NCI-H2081 treated with DMSO at 0.1 percent for 48 hours (cell line): ENCODE data around the gene NFYB.
"Not testable (repeated sequence)": the region's sequence is repeated elsewhere in the genome, so short reads cannot be mapped to it uniquely, and the experiment has no call there.

Experiments
- DNase-seq: peaks from one replicate; lab custom pipeline; 2025; lab: John Stamatoyannopoulos, UW

NFYB gene

DNA sequence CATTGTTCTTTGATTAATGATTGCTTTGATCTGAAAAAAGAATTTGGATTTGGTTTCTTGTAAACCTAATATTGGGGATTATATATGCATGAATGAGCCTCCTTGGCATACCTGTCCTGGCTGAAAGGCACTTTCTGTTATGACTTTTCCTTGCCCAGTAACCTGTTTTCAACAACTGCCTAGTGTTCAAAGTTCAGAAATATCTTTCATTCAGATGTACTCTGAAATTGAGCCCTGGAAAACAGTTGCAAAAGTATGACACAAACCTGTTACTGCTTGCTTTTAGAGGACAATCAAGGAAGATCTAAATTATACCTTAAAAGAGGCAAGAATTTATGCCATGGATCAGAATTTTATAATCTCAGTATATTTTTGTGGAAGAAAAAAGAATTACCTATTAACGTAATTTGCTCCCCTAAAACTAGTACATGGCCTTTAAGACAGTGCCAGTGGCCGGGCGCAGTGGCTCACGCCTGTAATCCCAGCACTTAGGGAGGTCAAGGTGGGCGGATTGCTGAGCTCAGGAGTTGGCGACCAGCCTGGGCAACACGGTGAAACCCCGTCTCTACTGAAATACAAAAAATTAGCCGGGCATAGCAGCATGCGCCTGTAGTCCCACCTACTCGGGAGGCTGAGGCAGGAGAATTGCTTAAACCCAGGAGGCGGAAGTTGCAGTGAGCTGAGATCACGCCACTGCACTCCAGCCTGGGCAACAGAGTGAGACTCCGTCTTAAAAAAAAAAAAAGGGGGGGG, 23.0 kb downstream of the NFYB start:
- DNase-seq, result not testable (repeated sequence)

DNA sequence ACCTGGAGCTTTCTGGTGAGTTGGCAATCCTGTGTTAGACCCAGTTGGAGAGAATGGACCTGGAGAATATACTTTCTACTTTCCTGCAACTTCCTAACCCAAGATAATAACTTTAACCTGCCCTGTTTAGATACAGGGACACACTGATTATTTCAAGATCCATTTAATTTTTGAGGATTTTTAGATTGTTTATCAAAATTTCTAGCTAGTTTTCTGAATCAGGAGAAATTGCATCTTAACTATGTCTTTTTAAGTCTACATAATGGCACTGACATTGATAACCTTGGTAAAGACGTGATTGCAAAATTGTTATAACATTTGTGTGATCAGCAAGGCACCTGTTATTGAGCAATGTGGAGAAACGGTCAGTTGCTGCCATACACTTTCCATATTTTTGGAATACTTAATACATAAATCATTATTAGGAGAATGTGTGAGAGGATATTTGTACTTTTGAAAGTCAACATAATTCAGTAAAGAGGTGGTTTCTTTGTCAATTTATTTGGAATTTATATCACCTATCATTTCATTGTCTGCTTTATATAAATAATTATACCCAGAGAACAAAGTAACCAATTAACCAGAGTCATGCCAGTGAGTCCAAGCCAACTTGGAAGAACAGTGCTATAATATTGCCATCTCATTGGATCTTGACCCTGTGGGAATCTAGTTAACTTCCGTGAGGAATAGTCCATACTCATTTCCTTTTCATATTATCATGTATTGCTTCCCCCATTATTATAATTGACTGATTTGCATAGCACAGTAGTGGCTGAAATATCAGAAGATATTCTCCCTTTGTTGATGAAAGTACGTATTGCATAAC, 28.4 kb downstream of the NFYB start:
- DNase-seq, result no peak

DNA sequence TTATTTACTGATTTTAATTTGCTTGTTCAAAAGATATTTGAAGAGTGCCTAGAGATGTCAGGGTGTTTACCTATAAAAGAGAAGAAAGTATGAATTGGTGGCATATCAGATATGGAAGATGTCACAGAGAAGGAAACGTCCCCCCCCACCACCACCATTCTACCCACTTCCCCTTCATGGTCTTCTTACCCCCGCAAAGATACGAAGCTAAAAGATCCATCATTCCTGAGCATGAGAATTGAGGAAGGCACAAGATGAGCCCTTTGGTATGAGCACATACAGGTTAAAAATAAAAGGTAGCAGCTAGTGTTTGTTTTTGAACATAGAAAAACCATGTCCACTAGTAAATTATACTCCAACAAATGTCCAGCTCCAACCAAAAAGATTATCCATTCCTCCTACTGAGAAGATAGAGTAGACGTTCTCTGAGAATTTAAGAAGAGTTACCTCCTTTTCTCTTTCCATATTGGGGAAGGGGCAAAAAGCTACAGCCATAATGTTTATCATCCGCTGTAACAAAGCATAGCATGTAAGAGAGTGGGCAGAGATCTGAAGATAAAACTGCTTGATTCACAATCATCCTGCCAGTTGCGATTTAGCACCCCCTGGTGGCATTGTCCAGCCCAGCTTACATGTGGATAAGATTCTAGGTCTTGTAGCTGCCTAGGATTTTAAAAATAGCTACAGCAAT, 29.1 kb downstream of the NFYB start:
- peak; percentile 42 for DNase-seq

DNA sequence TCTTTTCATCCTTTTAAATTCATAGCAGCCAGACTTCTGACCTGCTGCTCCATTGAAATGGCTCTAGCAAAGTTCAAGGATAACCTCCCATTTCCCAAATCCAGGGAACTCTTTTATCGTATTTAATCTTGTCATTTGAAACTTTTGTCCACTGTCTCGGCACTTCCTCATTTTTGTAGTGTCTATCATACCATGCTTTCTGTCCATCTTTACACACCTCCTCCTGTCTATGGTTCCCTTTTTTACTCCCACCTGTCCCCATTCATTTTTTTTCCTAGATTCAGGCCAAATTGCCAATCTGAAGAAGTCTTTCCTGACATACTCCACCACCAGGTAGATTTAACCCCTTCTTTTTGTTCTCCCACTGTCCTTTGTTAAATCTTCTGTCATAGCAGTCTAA, 31.0 kb downstream of the NFYB start:
- DNase-seq, result no peak

DNA sequence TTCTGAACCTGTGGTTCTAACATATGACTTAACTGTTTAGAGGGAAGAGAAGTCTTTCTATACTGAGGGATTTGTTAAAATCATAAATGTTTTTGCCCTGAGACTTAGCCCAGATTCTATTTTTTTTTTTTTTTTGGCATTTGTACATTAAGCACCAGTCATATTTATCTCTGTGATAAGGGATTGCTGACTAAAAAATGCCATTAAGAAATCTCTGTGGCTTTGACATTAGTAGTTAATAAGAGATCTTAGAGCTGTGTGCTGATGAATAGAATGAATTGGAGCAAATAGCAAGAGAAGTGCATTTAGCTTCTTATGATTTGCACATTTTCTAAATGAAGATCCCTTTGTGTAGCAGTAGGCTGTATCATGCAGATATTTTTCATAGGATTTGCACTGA, 32.5 kb downstream of the NFYB start:
- no peak for DNase-seq

DNA sequence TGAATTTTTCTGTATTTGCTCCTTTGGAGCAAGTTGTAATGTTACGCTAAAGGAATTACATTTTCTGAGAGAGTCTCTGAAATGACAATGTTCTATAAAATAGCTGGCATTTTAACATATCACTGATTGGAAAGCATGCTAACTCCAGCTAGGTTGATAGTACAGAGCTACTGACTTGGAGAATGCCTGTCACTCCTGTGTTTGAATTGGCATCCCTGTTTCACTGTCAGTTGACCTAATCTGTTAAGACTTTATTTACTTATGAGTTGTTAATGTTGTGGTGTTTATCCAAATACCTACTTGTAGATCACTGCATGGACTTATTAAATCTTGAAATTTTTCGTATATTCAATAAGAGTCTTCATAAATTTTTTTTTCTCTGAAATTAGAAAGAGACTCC, 40.1 kb downstream of the NFYB start:
- DNase-seq, result no peak

DNA sequence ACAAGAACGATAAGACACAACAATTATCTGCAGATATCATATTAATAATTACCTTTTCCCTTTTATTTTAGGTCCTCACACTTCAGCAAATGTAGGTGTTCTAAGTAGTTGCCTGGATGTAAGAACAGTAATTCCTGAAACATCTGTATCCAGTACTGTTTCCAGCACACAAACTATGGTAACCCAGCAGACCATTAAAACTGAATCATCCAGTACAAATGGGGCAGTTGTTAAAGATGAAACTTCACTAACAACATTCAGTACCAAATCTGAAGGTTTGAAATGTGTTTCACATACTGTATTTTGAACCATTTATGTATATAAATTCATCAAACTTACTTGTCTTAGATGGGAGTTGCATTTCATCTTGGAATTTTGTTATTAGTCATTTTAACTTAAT, 42.7 kb downstream of the NFYB start:
- no peak for DNase-seq

DNA sequence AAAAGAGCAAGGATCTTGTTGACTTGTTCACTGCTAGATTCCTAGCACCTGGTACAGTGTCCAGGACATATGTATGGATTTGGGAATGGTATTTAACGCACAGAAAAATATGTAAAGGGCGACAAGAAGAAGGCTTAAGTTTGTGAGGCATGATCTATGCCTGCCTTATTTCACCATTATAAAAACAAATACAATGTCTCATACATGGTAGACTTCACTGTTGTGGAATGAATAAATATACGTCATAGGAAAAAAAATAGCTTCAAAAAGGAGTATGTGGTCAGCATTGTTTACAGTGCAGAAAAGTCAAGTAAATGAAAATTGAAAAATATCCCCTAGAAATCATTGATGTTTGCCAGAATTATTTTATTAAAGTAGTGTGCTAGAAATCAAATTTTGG, 43.7 kb downstream of the NFYB start:
- DNase-seq, result no peak

DNA sequence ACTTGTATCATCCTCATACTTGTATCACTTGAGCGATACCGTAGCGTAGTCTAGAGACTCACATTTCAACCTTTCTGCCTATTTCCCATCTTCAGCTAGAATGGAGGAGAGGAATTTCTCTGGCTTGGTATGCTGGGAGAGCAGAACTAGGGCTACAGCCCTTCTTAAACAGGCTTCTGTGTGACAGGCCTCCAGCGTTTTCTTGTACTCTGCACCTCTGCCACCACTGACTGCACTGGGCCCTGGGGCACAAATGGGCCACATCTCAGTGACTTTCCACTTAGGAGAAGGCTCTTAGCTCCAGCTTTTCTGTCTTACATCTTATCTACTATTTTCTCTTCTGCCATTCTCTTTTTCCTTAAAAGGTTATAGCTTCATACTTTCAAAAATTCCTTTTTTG, 46.9 kb downstream of the NFYB start:
- DNase-seq, result no peak

DNA sequence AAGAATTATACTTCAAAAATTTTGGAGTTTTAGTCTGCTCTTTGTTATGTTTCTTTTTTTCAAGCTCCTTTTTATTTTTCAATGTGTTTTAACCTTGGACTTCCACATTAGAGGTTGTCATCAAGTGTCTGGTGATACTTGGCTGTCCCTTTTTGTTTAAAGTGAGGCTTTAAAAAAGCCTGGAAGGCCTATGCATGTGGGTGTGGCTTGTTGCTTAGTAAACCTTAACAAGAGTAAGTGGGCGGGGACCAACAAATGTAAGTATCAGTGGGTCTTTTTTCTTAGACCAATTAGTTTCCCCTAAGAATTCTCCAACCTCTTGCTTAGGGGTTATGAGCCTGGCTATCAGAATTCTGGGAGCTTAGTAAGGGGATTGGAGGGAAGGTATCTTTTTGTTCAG, 47.3 kb downstream of the NFYB start:
- no peak for DNase-seq

DNA sequence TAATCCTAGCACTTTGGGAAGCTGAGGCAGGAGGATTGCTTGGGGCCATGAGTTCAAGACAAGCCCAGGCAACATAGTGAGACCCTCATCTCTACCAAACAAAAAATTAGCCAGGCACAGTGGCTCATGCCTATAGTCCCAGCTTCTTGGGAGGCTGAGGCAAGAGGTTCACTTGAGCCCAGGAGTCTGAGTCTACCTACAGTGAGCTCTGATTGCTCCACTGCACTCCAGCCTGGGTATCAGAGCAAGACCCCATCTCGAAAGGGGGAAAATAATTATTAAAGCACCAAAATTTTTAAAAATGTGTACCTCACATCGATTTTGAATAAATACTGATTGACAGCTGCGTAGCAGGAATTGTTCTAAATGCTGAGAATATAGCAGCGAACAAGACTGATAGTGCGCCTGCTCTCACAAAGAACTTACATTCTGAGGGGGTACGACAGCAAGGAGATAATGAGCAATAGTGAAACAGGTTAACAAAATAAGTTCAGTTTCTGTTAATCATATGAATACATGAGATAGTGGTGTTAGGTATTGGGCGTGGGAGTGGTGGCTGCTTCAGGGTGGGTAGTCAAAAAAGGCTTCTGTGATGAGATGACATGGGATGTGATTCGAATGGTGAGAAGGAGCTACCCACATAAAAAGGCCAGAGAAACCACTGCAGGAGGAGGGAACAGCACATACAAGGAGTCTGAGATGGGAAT, 54.1 kb downstream of the NFYB start:
- DNase-seq, result no peak

DNA sequence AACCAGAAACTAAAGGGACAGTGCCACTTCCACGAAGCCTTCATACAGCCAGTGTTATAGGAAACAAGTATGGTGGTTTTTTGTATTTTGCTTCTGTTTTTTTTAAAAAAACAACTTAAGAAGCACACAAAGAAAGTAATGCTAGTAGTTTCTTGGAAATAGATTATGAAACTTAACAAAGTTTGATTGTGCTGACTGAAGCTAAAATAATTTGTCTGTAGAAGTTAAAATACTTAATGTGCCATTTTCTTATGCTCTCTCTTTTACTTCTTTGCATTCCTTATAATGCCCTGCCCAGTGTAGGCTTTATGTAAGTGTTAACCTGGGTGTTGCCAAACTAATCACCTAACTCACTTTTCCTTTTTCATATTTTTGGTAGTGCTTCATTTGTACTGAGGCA, 57.2 kb downstream of the NFYB start:
- DNase-seq, result no peak

DNA sequence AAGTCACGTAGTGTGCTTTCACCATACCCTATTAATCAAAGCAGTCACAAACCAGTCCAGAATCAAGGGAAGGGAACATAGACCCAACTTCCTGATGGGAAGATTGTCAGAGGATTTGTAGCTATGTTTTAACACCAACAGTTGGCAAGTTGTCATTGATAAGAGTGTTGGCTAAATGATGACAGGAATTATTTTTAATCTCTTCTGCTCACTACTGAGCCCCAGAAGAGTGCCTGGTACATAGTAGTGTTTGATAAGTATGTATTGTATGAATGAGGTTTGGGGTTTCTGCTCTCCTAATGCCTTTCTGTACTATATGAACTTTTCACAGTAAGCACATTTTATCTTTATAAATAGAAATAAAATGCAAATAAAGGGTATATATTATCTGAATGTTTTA, 59.0 kb downstream of the NFYB start:
- DNase-seq, result no peak

DNA sequence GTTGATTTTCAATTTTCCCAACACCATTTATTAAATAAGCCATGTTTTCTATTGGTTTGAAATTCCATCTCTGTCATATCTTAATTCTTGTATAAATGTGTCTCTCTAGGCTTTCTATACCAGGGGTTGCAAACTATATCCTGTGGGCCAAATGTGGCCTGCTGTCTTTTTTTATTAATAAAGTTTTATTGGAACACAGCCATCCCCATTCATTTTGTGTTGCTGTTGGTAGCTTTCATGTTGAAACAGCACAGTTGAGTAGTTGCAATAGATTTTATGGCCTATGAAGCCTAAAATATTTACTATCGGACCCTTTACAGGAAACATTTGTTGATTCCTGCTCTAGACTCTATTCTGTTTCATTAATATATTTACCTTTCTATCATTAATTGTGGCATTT, 64.3 kb downstream of the NFYB start:
- no peak for DNase-seq

DNA sequence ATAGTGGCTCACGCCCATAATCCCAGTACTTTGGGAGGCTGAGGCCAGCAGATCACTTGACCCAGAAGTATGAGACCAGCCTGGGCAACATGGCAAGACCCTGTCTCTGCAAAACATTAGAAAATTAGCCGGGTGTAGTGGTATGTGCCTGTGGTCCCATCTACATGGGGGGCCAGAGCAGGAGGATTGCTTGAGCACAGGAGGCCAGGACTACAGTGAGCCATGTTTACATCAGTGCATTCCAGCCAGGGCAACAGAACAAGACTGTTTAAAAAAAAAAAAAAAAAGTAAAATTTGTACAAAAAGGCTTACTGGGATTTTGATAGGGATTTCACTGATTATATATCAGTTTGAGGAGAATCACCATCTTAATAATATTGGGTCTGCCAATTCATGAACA, 65.9 kb downstream of the NFYB start:
- DNase-seq, result no peak
